ENCODE results near the gene DIPK1C.

DIPK1C gene

DNA sequence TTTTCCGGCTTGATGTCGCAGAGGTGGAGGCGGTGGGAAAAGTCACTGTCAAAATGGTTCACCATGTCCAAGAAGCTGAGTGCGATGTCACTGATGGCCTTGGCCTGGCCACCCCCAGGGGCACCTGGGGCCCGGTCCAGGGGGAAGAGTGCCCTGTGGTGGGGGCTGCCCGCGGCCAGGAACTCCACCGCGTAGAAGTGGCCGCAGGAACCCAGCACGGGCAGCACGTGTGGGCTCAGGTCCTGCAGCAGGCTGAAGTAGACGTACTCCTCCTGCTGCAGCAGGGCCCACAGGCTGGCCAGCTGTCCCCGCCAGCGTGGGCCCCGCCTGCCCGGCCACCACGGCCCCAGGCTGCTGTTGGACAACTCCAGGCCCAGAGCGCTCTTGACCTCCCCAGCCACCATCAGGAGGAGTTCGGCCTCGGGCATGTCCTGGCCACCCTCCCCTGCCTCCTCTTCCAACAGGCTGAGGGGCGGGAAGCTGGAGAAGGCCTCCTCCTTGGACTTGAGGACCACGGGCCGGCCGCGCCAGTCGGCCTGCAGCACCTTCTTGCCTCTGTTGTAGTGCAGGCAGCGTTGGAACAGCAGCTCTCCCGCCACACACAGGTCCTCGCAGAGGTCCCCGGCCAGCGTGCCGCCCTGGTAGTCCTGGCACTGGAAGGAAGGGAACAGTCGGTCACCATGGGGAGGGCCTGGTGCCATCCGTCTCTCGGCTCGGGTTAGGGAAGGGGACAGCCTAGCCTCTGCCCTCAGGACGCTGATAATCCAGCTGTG, 10.3 kb downstream of the DIPK1C start:
- Histone ChIP-seq H3K4me1 (ENCODE audit: insufficient read depth, low read length, poor library complexity, severe bottlenecking) (no peaks in the 10 kb centered on the region), H3K79me2 (ENCODE audit: insufficient read depth, low read length) (no peaks in the 10 kb centered on the region), H2AFZ (ENCODE audit: low read length) (no peak overlapping the region), H3K27me3 (ENCODE audit: insufficient read depth, low read length, poor library complexity, severe bottlenecking) (no peaks in the 10 kb centered on the region), H3K9ac (ENCODE audit: low read depth, low read length, poor library complexity, severe bottlenecking) (no peak overlapping the region), H3K9me3 (ENCODE audit: insufficient read depth, low read depth, low read length) (no peaks in the 10 kb centered on the region), H3K36me3 (ENCODE audit: insufficient read depth, low read length) (no peaks in the 10 kb centered on the region), H3K4me2 (ENCODE audit: low read depth, low read length, poor library complexity, severe bottlenecking) (no peak overlapping the region), H3K9me2 (replicated peaks; ENCODE audit: low read depth, low read length) (no peaks in the 10 kb centered on the region), H3F3A (ENCODE audit: low read depth) (no peaks in the 10 kb centered on the region), H3K4me3 (ENCODE audit: low read length, poor library complexity, severe bottlenecking) (no peak overlapping the region), H4K20me1 (ENCODE audit: insufficient read depth, low read length, poor library complexity, severe bottlenecking) (no peaks in the 10 kb centered on the region)
- TF ChIP-seq EZH2phosphoT487 (IDR thresholded peaks at IDR 0.05; ENCODE audit: borderline replicate concordance), result no peak
- TF ChIP-seq, protein P1, sequence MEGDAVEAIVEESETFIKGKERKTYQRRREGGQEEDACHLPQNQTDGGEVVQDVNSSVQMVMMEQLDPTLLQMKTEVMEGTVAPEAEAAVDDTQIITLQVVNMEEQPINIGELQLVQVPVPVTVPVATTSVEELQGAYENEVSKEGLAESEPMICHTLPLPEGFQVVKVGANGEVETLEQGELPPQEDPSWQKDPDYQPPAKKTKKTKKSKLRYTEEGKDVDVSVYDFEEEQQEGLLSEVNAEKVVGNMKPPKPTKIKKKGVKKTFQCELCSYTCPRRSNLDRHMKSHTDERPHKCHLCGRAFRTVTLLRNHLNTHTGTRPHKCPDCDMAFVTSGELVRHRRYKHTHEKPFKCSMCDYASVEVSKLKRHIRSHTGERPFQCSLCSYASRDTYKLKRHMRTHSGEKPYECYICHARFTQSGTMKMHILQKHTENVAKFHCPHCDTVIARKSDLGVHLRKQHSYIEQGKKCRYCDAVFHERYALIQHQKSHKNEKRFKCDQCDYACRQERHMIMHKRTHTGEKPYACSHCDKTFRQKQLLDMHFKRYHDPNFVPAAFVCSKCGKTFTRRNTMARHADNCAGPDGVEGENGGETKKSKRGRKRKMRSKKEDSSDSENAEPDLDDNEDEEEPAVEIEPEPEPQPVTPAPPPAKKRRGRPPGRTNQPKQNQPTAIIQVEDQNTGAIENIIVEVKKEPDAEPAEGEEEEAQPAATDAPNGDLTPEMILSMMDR (conservative IDR thresholded peaks at IDR 0.05; ENCODE audit: low read length), result no peak

DNA sequence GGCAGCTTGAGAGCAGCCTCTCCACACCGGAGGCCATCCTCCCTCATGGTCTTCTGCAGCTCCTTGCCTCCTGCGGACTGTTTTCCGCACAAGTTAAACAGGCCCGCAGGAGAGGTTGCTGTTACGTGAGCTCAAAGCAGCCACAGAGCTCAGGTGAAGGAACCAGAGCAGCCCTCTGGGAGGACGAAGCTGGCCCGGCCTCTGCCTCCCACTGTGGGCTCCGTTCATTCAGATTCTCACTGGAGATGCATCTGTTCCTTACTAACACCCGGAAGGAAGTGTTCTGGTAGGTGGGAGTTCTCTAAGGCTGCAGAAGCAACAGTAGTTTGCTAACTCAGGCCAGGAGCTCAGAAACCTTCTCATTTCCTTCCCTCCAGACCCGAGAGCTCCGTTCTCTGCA, 10.9 kb downstream of the DIPK1C start:
- Histone ChIP-seq H3K27me3 (ENCODE audit: insufficient read depth, low read length, poor library complexity, severe bottlenecking) (no peaks in the 10 kb centered on the region), H2AFZ (ENCODE audit: low read length) (no peak overlapping the region), H3K9me2 (replicated peaks; ENCODE audit: low read depth, low read length) (no peaks in the 10 kb centered on the region), H3F3A (ENCODE audit: low read depth) (no peaks in the 10 kb centered on the region), H3K4me1 (ENCODE audit: insufficient read depth, low read length, poor library complexity, severe bottlenecking) (no peaks in the 10 kb centered on the region), H3K9me3 (ENCODE audit: insufficient read depth, low read depth, low read length) (no peaks in the 10 kb centered on the region), H3K4me2 (ENCODE audit: low read depth, low read length, poor library complexity, severe bottlenecking) (no peak overlapping the region), H3K36me3 (ENCODE audit: insufficient read depth, low read length) (no peaks in the 10 kb centered on the region), H3K9ac (ENCODE audit: low read depth, low read length, poor library complexity, severe bottlenecking) (no peak overlapping the region), H3K4me3 (ENCODE audit: low read length, poor library complexity, severe bottlenecking) (no peak overlapping the region), H4K20me1 (ENCODE audit: insufficient read depth, low read length, poor library complexity, severe bottlenecking) (no peaks in the 10 kb centered on the region), H3K79me2 (ENCODE audit: insufficient read depth, low read length) (no peaks in the 10 kb centered on the region)
- TF ChIP-seq, protein P1 (conservative IDR thresholded peaks at IDR 0.05; ENCODE audit: low read length), result no peak
- TF ChIP-seq EZH2phosphoT487 (IDR thresholded peaks at IDR 0.05; ENCODE audit: borderline replicate concordance), result no peak

DNA sequence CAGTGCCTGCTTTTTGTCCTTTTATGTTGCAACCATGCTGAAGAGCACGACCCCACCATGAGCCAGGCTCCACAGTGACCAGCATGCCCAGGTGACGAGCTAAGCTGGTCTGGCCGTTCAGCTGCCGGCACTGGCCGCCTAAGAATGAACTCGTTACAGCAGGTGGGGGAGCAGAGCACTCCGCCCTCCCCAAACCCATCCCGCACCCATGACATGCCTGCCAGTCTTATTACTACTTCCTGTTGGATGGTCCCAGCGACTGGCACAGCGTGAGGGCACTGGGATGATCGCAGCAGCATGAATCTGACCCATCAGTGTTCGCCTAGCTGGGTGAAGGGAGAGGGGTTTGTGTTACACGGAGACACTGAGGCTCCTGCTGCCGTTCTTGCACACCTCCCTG, 11.5 kb downstream of the DIPK1C start:
- H4K20me1 ChIP-seq (ENCODE audit: insufficient read depth, low read length, poor library complexity, severe bottlenecking), result no peaks in the 10 kb centered on the region
- H3K4me3 ChIP-seq (ENCODE audit: low read length, poor library complexity, severe bottlenecking), result no peak overlapping the region
- H3K9ac ChIP-seq (ENCODE audit: low read depth, low read length, poor library complexity, severe bottlenecking), result no peak overlapping the region
- H3F3A ChIP-seq (ENCODE audit: low read depth), result no peaks in the 10 kb centered on the region
- H3K27me3 ChIP-seq (ENCODE audit: insufficient read depth, low read length, poor library complexity, severe bottlenecking), result no peaks in the 10 kb centered on the region
- no peak overlapping the region for H3K4me2 ChIP-seq (ENCODE audit: low read depth, low read length, poor library complexity, severe bottlenecking)
- H3K4me1 ChIP-seq (ENCODE audit: insufficient read depth, low read length, poor library complexity, severe bottlenecking), result no peaks in the 10 kb centered on the region
- H3K36me3 ChIP-seq (ENCODE audit: insufficient read depth, low read length), result no peaks in the 10 kb centered on the region
- H2AFZ ChIP-seq (ENCODE audit: low read length), result no peak overlapping the region
- no peaks in the 10 kb centered on the region for H3K9me2 ChIP-seq (replicated peaks; ENCODE audit: low read depth, low read length)
- H3K9me3 ChIP-seq (ENCODE audit: insufficient read depth, low read depth, low read length), result no peaks in the 10 kb centered on the region
- no peak for TF ChIP-seq EZH2phosphoT487 (IDR thresholded peaks at IDR 0.05; ENCODE audit: borderline replicate concordance)
- no peaks in the 10 kb centered on the region for H3K79me2 ChIP-seq (ENCODE audit: insufficient read depth, low read length)

DNA sequence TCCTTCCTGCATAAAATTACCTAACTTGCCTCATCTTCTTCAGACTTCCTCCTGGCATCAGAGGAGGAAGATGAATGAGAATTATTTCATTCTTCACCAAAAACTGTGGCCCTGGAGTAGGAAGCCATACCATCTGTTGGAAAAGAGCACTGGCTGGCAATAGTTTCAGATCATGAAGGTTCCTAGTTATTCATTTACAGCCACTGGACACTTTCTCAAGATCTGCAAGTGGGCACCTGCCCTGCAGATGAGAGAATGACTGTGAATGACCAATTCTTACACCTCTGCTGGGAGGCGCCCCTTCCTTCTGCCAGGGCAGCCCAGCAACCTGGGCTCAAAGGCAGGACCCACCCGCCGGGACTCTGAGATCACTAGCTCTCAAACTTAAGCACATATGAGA, 13.0 kb downstream of the DIPK1C start:
- Histone ChIP-seq H3K9ac (ENCODE audit: low read depth, low read length, poor library complexity, severe bottlenecking) (no peak overlapping the region), H3K9me2 (replicated peaks; ENCODE audit: low read depth, low read length) (no peaks in the 10 kb centered on the region), H3K27me3 (ENCODE audit: insufficient read depth, low read length, poor library complexity, severe bottlenecking) (no peaks in the 10 kb centered on the region), H4K20me1 (ENCODE audit: insufficient read depth, low read length, poor library complexity, severe bottlenecking) (no peaks in the 10 kb centered on the region), H3K4me2 (ENCODE audit: low read depth, low read length, poor library complexity, severe bottlenecking) (no peak overlapping the region), H3K4me1 (ENCODE audit: insufficient read depth, low read length, poor library complexity, severe bottlenecking) (no peaks in the 10 kb centered on the region), H3K79me2 (ENCODE audit: insufficient read depth, low read length) (no peaks in the 10 kb centered on the region), H2AFZ (ENCODE audit: low read length) (no peak overlapping the region), H3K36me3 (ENCODE audit: insufficient read depth, low read length) (no peaks in the 10 kb centered on the region), H3F3A (ENCODE audit: low read depth) (no peaks in the 10 kb centered on the region), H3K9me3 (ENCODE audit: insufficient read depth, low read depth, low read length) (no peaks in the 10 kb centered on the region), H3K4me3 (ENCODE audit: low read length, poor library complexity, severe bottlenecking) (no peak overlapping the region)
- TF ChIP-seq, protein P1 (conservative IDR thresholded peaks at IDR 0.05; ENCODE audit: low read length), result no peak
